ENCODE measurements around the gene POLG2.

DNA sequence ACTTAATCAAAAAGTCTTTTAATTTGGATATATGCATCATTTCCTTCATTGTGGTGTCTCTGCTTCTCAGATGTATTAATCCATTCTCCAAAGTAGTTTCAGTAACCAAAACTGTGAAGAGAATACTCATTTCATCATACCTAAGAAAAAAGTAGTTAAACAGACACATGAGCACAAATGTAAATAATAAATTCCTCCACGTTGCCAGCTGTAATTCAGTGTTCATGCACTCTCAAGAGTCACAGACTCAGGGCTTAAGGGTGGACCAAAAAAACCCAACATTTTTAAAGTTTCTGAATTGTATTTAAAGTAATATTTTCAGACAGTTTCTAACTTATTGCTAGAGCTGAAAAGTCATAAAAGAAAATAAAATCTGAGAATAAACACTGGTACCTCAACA is 19.0 kb downstream of the POLG2 start:
- TF ChIP-seq, protein P1, sequence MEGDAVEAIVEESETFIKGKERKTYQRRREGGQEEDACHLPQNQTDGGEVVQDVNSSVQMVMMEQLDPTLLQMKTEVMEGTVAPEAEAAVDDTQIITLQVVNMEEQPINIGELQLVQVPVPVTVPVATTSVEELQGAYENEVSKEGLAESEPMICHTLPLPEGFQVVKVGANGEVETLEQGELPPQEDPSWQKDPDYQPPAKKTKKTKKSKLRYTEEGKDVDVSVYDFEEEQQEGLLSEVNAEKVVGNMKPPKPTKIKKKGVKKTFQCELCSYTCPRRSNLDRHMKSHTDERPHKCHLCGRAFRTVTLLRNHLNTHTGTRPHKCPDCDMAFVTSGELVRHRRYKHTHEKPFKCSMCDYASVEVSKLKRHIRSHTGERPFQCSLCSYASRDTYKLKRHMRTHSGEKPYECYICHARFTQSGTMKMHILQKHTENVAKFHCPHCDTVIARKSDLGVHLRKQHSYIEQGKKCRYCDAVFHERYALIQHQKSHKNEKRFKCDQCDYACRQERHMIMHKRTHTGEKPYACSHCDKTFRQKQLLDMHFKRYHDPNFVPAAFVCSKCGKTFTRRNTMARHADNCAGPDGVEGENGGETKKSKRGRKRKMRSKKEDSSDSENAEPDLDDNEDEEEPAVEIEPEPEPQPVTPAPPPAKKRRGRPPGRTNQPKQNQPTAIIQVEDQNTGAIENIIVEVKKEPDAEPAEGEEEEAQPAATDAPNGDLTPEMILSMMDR (conservative IDR thresholded peaks at IDR 0.05; ENCODE audit: low read length), result no peak
- no peak for TF ChIP-seq EZH2phosphoT487 (IDR thresholded peaks at IDR 0.05; ENCODE audit: borderline replicate concordance, low read depth, low read length)

Measured in OCI-LY7 (cell line).